ENCODE measurements around the gene MFSD11.
"Not testable (repeated sequence)": the region's sequence is repeated elsewhere in the genome, so short reads cannot be mapped to it uniquely, and the experiment has no call there.

Gene MFSD11

GRCh38 chr17:76720941-76721340, 17.0 kb upstream of the MFSD11 start:
- WGBS: 96% methylated on average over 9 of the region's 9 CpGs
- Histone ChIP-seq H2BK15ac (ENCODE audit: low read depth, poor library complexity, severe bottlenecking) (no peak overlapping the region), H3K27ac (ENCODE audit: low read length, poor library complexity, severe bottlenecking) (no peak overlapping the region), H4K8ac (ENCODE audit: low read length) (no peak overlapping the region), H3K4me3 (ENCODE audit: insufficient read depth in 1 of 2, low read depth in 1 of 2, low read length in 2 of 2) (no peak overlapping the region), H3K9ac (ENCODE audit: low read length) (no peak overlapping the region), H2BK120ac (ENCODE audit: low read depth, low read length) (no peak overlapping the region), H3K4ac (ENCODE audit: low read depth in 1 of 2, low read length in 2 of 2) (no peak overlapping the region), H2BK5ac (ENCODE audit: low read depth, low read length, poor library complexity, severe bottlenecking) (no peak overlapping the region), H3K36me3 (ENCODE audit: control insufficient read depth in 1 of 2, insufficient read depth in 2 of 2, low read depth in 1 of 2, low read length in 2 of 2) (peaks cover 64 to 79% of the 10 kb centered on the region in 2 experiments), H2AK5ac (ENCODE audit: low read length, severe bottlenecking) (no peak overlapping the region), H3K23ac (ENCODE audit: low read length in 2 of 2) (no peak overlapping the region), H3K14ac (ENCODE audit: low read length in 2 of 2) (no peak overlapping the region), H3K9me3 (ENCODE audit: control insufficient read depth, low read length) (no peaks in the 10 kb centered on the region), H4K91ac (ENCODE audit: low read length) (no peak overlapping the region), H3K4me1 (ENCODE audit: control insufficient read depth, insufficient read depth, low read depth, low read length) (peaks cover 15% of the 10 kb centered on the region), H3K27me3 (ENCODE audit: control insufficient read depth in 1 of 2, insufficient read depth in 1 of 2, low read length in 2 of 2) (no peaks in the 10 kb centered on the region), H3K4me2 (ENCODE audit: low read length, poor library complexity, severe bottlenecking) (no peak overlapping the region), H3K18ac (ENCODE audit: low read depth in 1 of 2, low read length in 2 of 2) (no peak overlapping the region), H3K79me1 (replicated peaks; ENCODE audit: low read length, poor library complexity, severe bottlenecking) (peaks cover 31% of the 10 kb centered on the region), H2AFZ (ENCODE audit: low read depth, low read length) (no peak overlapping the region), H2BK12ac (ENCODE audit: low read length in 2 of 2) (no peak overlapping the region)
- DNase-seq: no peak

DNA sequence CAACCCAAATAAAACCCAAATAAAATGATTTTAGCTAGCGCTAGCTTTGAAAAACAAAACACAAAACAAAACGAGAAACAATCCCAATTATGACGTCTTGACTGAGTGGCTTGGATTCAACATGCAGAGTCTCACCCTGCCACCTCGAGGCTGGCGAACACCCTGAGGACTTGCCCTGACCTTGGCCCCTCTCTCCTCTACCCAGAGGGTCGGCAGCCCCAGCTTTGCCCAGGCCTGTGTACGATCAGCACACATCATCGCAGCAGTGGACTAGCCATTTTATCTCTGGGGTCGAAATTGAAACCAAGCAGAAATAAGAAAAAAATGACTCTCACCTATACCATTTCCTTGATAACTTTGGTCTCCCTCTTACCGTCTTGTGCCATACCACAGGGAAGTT, 16.5 kb upstream of the MFSD11 start:
- no peak overlapping the region for H3K4ac ChIP-seq (ENCODE audit: low read depth in 1 of 2, low read length in 2 of 2)
- H3K27ac ChIP-seq (ENCODE audit: low read length, poor library complexity, severe bottlenecking): no peak overlapping the region
- 95% methylated on average over 10 of the region's 10 CpGs for WGBS
- no peak overlapping the region for H3K9ac ChIP-seq (ENCODE audit: low read length)
- no peaks in the 10 kb centered on the region for H3K27me3 ChIP-seq (ENCODE audit: control insufficient read depth in 1 of 2, insufficient read depth in 1 of 2, low read length in 2 of 2)
- H3K14ac ChIP-seq (ENCODE audit: low read length in 2 of 2): no peak overlapping the region
- no peak overlapping the region for H3K4me2 ChIP-seq (ENCODE audit: low read length, poor library complexity, severe bottlenecking)
- H4K91ac ChIP-seq (ENCODE audit: low read length): no peak overlapping the region
- H3K4me1 ChIP-seq (ENCODE audit: control insufficient read depth, insufficient read depth, low read depth, low read length): peaks cover 14% of the 10 kb centered on the region
- no peak overlapping the region for H2BK5ac ChIP-seq (ENCODE audit: low read depth, low read length, poor library complexity, severe bottlenecking)
- peaks cover 31% of the 10 kb centered on the region for H3K79me1 ChIP-seq (replicated peaks; ENCODE audit: low read length, poor library complexity, severe bottlenecking)
- H2BK120ac ChIP-seq (ENCODE audit: low read depth, low read length): no peak overlapping the region
- no peak overlapping the region for H4K8ac ChIP-seq (ENCODE audit: low read length)
- no peak overlapping the region for H2BK12ac ChIP-seq (ENCODE audit: low read length in 2 of 2)
- no peak overlapping the region for H3K4me3 ChIP-seq (ENCODE audit: insufficient read depth in 1 of 2, low read depth in 1 of 2, low read length in 2 of 2)
- no peak overlapping the region for H2AFZ ChIP-seq (ENCODE audit: low read depth, low read length)
- H3K18ac ChIP-seq (ENCODE audit: low read depth in 1 of 2, low read length in 2 of 2): no peak overlapping the region
- no peak overlapping the region for H2AK5ac ChIP-seq (ENCODE audit: low read length, severe bottlenecking)
- H3K9me3 ChIP-seq (ENCODE audit: control insufficient read depth, low read length): no peaks in the 10 kb centered on the region
- H3K36me3 ChIP-seq (ENCODE audit: control insufficient read depth in 1 of 2, insufficient read depth in 2 of 2, low read depth in 1 of 2, low read length in 2 of 2): peaks cover 64 to 79% of the 10 kb centered on the region in 2 experiments
- DNase-seq: no peak
- no peak overlapping the region for H3K23ac ChIP-seq (ENCODE audit: low read length in 2 of 2)
- H2BK15ac ChIP-seq (ENCODE audit: low read depth, poor library complexity, severe bottlenecking): no peak overlapping the region

- Histone ChIP-seq H2AFZ (ENCODE audit: low read depth, low read length) (no peak overlapping the region), H3K23ac (ENCODE audit: low read length in 2 of 2) (no peak overlapping the region), H3K4me3 (ENCODE audit: insufficient read depth in 1 of 2, low read depth in 1 of 2, low read length in 2 of 2) (no peak overlapping the region), H2AK5ac (ENCODE audit: low read length, severe bottlenecking) (no peak overlapping the region), H2BK120ac (ENCODE audit: low read depth, low read length) (no peak overlapping the region), H3K36me3 (ENCODE audit: control insufficient read depth in 1 of 2, insufficient read depth in 2 of 2, low read depth in 1 of 2, low read length in 2 of 2) (peaks cover 64 to 74% of the 10 kb centered on the region in 2 experiments), H3K79me1 (replicated peaks; ENCODE audit: low read length, poor library complexity, severe bottlenecking) (peaks cover 31% of the 10 kb centered on the region), H2BK12ac (ENCODE audit: low read length in 2 of 2) (no peak overlapping the region), H3K27me3 (ENCODE audit: control insufficient read depth in 1 of 2, insufficient read depth in 1 of 2, low read length in 2 of 2) (no peaks in the 10 kb centered on the region), H3K4me2 (ENCODE audit: low read length, poor library complexity, severe bottlenecking) (no peak overlapping the region), H3K9ac (ENCODE audit: low read length) (no peak overlapping the region), H3K9me3 (ENCODE audit: control insufficient read depth, low read length) (no peaks in the 10 kb centered on the region), H2BK15ac (ENCODE audit: low read depth, poor library complexity, severe bottlenecking) (no peak overlapping the region), H3K14ac (ENCODE audit: low read length in 2 of 2) (no peak overlapping the region), H3K18ac (ENCODE audit: low read depth in 1 of 2, low read length in 2 of 2) (no peak overlapping the region), H3K4me1 (ENCODE audit: control insufficient read depth, insufficient read depth, low read depth, low read length) (peaks cover 12% of the 10 kb centered on the region), H4K8ac (ENCODE audit: low read length) (no peak overlapping the region), H3K27ac (ENCODE audit: low read length, poor library complexity, severe bottlenecking) (no peak overlapping the region), H4K91ac (ENCODE audit: low read length) (no peak overlapping the region), H3K4ac (ENCODE audit: low read depth in 1 of 2, low read length in 2 of 2) (no peak overlapping the region), H2BK5ac (ENCODE audit: low read depth, low read length, poor library complexity, severe bottlenecking) (no peak overlapping the region)
- DNase-seq: no peak
- 98% methylated on average over 8 of the region's 8 CpGs for WGBS
These were observed 15.6 kb upstream of the MFSD11 start for GRCh38 chr17:76722279-76722678.

DNA sequence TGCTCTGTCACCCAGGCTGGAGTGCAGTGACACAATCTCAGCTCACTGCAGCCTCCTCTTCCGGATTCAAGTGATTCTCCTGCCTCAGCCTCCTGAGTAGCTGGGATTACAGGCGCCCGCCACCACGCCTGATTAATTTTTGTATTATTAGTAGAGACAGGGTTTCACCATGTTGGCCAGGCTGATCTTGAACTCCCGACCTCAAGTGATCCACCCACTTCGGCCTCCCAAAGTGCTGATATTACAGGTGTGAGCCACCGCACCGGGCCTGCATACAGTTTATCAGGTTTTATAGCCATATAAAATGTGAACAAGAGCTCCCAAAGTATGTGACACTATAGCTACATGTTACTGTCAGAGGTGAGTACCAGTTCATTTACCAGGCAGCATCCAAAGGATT, 14.9 kb upstream of the MFSD11 start:
- not testable (repeated sequence) for H2AFZ ChIP-seq (ENCODE audit: low read depth, low read length); H2BK15ac ChIP-seq (ENCODE audit: low read depth, poor library complexity, severe bottlenecking); H3K9me3 ChIP-seq (ENCODE audit: control insufficient read depth, low read length); H3K23ac ChIP-seq (ENCODE audit: low read length in 2 of 2); H2BK12ac ChIP-seq (ENCODE audit: low read length in 2 of 2); H4K8ac ChIP-seq (ENCODE audit: low read length); H2BK5ac ChIP-seq (ENCODE audit: low read depth, low read length, poor library complexity, severe bottlenecking); H2BK120ac ChIP-seq (ENCODE audit: low read depth, low read length); H3K27me3 ChIP-seq (ENCODE audit: control insufficient read depth in 1 of 2, insufficient read depth in 1 of 2, low read length in 2 of 2); H3K18ac ChIP-seq (ENCODE audit: low read depth in 1 of 2, low read length in 2 of 2); H3K4me3 ChIP-seq (ENCODE audit: insufficient read depth in 1 of 2, low read depth in 1 of 2, low read length in 2 of 2); H3K4ac ChIP-seq (ENCODE audit: low read depth in 1 of 2, low read length in 2 of 2); H3K4me2 ChIP-seq (ENCODE audit: low read length, poor library complexity, severe bottlenecking); DNase-seq; H3K27ac ChIP-seq (ENCODE audit: low read length, poor library complexity, severe bottlenecking); H3K9ac ChIP-seq (ENCODE audit: low read length); H2AK5ac ChIP-seq (ENCODE audit: low read length, severe bottlenecking); H4K91ac ChIP-seq (ENCODE audit: low read length); H3K14ac ChIP-seq (ENCODE audit: low read length in 2 of 2)
- Histone ChIP-seq H3K36me3 (ENCODE audit: control insufficient read depth in 1 of 2, insufficient read depth in 2 of 2, low read depth in 1 of 2, low read length in 2 of 2) (peaks cover 60 to 69% of the 10 kb centered on the region in 2 experiments), H3K79me1 (replicated peaks; ENCODE audit: low read length, poor library complexity, severe bottlenecking) (peaks cover 31% of the 10 kb centered on the region), H3K4me1 (ENCODE audit: control insufficient read depth, insufficient read depth, low read depth, low read length) (peaks cover 17% of the 10 kb centered on the region)
- WGBS: 99% methylated on average over 8 of the region's 8 CpGs
